Activated CD4-positive, alpha-beta T cell treated with anti-CD3 and anti-CD28 coated beads for 36 hours (primary cell): ENCODE data around the gene SPRING1. TPM values are rescaled to one million over a fixed set of nuclear protein-coding genes. Genes with fewer than 3 reads are reported as not detected.

ENCODE experiments used
- ATAC-seq: fragments of 200-7000 bp; cut with Tn5 transposase; one replicate; pipeline ENCODE4 v1.10.0; 2021; ENCODE audit warnings: mild to moderate bottlenecking, moderate library complexity
- CTCF ChIA-PET: fragments of 350-600 bp; sonication (Branson Sonifier 250); formaldehyde crosslinking; loops from one replicate; lab custom pipeline; 2021; ENCODE audit warnings: antibody characterized with exemption; lab: Charles Lee
- POLR2A ChIA-PET: fragments of 350-600 bp; sonication (Branson Sonifier 250); formaldehyde crosslinking; loops from one replicate; lab custom pipeline; 2021; ENCODE audit warnings: antibody characterized with exemption, inconsistent platforms; lab: Charles Lee
- DNase-seq: peaks from one replicate; pipeline ENCODE4 v3.0.0-alpha.2; 2020
- H3K27ac Mint-ChIP-seq: one replicate; pipeline ENCODE4 v1.8.0; 2021; ENCODE audit warnings: mixed read lengths
- H3K27me3 Mint-ChIP-seq: one replicate; pipeline ENCODE4 v1.8.0; 2021; ENCODE audit warnings: mixed read lengths
- H3K36me3 Mint-ChIP-seq: one replicate; pipeline ENCODE4 v1.8.0; 2021; ENCODE audit warnings: low read depth, mixed read lengths
- H3K4me1 Mint-ChIP-seq: one replicate; pipeline ENCODE4 v1.8.0; 2021; ENCODE audit warnings: mixed read lengths
- H3K4me3 Mint-ChIP-seq: one replicate; pipeline ENCODE4 v1.8.0; 2021; ENCODE audit warnings: mild to moderate bottlenecking, moderate library complexity, mixed read lengths
- H3K9me3 Mint-ChIP-seq: one replicate; pipeline ENCODE4 v1.8.0; 2021; ENCODE audit warnings: low read depth, mixed read lengths
- intact Hi-C, 2 experiments: fragments of 100-400 bp; cut with DNase I in 1 of 2; cut with micrococcal nuclease in 1 of 2; formaldehyde crosslinking; loops; one replicate each; pipeline versions ENCODE4 v1.14.2 to v1.15.1; 2022 to 2024; cut with DNase I, micrococcal nuclease
- total RNA-seq, 2 experiments: library from RNA; stranded (reverse); gene quantifications; one replicate each; pipeline ENCODE4 v1.2.3, GENCODE V29; 2021

SPRING1 gene
- total RNA-seq, 2 experiments from 2014 or later: 15.3 to 17.4 TPM

GRCh38 chr12:116692605-116693004 lies 45.3 kb downstream of the SPRING1 start:
- intact Hi-C loops: no loop called here
- Mint-ChIP-seq H3K9me3 (no peaks in the 10 kb centered on the region), H3K4me1 (peaks cover 3% of the 10 kb centered on the region), H3K36me3 (no peaks in the 10 kb centered on the region), H3K27ac (no peak overlapping the region), H3K4me3 (no peak overlapping the region), H3K27me3 (peaks cover 27% of the 10 kb centered on the region)
- ChIA-PET CTCF (interaction anchor here (0.6 to 1.8 kb wide), 3 partner anchors 11 to 703 kb away, joined by 3 to 7 read pairs (median 3); no protein-coding TSS in a partner anchor), POLR2A (no interaction called here)
- no peak for DNase-seq
- no peak for ATAC-seq

- DNase-seq (no peak), ATAC-seq (no peak)
- peaks cover 3% of the 10 kb centered on the region for H3K4me1 Mint-ChIP-seq
- no peaks in the 10 kb centered on the region for H3K36me3 Mint-ChIP-seq
- intact Hi-C loops: no loop called here
- no peaks in the 10 kb centered on the region for H3K9me3 Mint-ChIP-seq
- POLR2A ChIA-PET: no interaction called here
- CTCF ChIA-PET: interaction anchor here (1.0 to 2.3 kb wide), 3 partner anchors 9 to 17 kb away, joined by 3 to 11 read pairs (median 9); no protein-coding TSS in a partner anchor
- no peak overlapping the region for H3K27ac Mint-ChIP-seq
- H3K27me3 Mint-ChIP-seq: peaks cover 27% of the 10 kb centered on the region
- no peak overlapping the region for H3K4me3 Mint-ChIP-seq
These were observed 46.2 kb downstream of the SPRING1 start for GRCh38 chr12:116691636-116692035.

DNA sequence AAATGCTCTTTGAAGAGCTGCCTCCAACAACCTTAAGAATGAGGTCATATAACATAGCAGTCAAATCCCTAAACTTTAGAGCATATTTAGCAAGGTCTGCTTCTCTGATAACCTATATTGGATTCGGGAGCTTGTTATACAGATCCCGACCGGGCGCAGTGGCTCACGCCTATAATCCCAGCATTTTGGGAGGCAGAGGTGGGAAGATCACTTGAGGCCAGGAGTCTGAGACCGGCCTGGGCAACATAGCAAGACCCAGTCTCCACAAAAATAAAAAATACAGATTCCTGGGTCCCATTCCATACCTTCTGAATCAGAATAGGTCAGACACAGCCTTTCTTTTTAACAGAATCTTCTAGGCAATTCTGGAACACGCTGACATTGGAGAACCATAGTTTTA lies 46.7 kb downstream of the SPRING1 start:
- Mint-ChIP-seq H3K4me3 (no peak overlapping the region), H3K4me1 (peaks cover 3% of the 10 kb centered on the region), H3K27me3 (peaks cover 27% of the 10 kb centered on the region), H3K36me3 (no peaks in the 10 kb centered on the region), H3K9me3 (no peaks in the 10 kb centered on the region), H3K27ac (no peak overlapping the region)
- ChIA-PET POLR2A (no interaction called here), CTCF (interaction anchor here (0.6 to 2.3 kb wide), 5 partner anchors 9 to 354 kb away, joined by 3 to 11 read pairs (median 4); no protein-coding TSS in a partner anchor)
- intact Hi-C loops: no loop called here
- no peak for ATAC-seq
- DNase-seq: no peak

DNA sequence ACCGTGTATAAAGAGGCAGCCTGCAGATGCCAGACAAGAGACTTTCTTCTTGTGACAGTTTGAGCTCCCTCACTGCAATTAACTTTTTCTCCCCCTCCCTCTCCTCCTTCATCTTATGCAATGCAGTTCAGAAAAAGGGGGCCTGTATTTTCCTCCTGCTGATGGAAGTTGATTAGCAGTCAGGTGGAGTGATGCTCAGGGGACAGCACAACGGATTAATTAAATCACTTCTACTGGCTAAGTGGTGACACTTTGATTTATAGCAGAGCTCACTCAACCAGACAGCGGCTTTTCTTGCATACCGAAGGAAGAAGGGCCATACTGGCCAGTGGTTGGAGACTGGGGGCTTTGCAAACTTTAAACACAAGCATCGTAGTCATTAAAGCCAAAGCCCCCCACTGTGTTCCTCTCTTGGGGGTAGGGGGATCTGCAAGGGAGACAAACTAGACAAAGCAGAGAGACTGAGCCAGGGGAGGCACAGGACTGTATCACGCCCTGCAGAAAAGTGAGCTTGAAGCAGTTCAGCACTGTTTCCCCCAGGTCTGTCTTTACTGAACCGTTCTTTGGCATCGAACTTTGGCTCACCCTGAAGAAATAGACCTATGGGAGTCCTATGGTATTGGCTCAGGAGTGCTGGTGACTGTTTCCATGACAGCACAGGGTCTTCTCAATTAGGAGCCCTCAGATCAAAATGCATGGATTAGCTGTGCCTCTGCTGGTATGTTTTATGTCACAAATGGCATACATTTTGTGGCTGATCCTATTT lies 47.7 kb downstream of the SPRING1 start:
- H3K4me3 Mint-ChIP-seq: no peak overlapping the region
- CTCF ChIA-PET: interaction anchor here (0.6 to 2.3 kb wide), 5 partner anchors 14 to 384 kb away, joined by 4 to 11 read pairs (median 4); no protein-coding TSS in a partner anchor
- ATAC-seq (no peak), DNase-seq (no peak)
- no peak overlapping the region for H3K27ac Mint-ChIP-seq
- POLR2A ChIA-PET: no interaction called here
- peaks cover 3% of the 10 kb centered on the region for H3K4me1 Mint-ChIP-seq
- intact Hi-C loops: no loop called here
- H3K9me3 Mint-ChIP-seq: no peaks in the 10 kb centered on the region
- H3K27me3 Mint-ChIP-seq: peaks cover 23% of the 10 kb centered on the region
- no peaks in the 10 kb centered on the region for H3K36me3 Mint-ChIP-seq

GRCh38 chr12:116689521-116689920 lies 48.3 kb downstream of the SPRING1 start:
- DNase-seq: no peak
- ATAC-seq: no peak
- H3K36me3 Mint-ChIP-seq: no peaks in the 10 kb centered on the region
- intact Hi-C loops: no loop called here
- no peak overlapping the region for H3K4me3 Mint-ChIP-seq
- no peaks in the 10 kb centered on the region for H3K9me3 Mint-ChIP-seq
- H3K27ac Mint-ChIP-seq: no peak overlapping the region
- H3K4me1 Mint-ChIP-seq: no peaks in the 10 kb centered on the region
- H3K27me3 Mint-ChIP-seq: peaks cover 17% of the 10 kb centered on the region
- ChIA-PET CTCF (interaction anchor here (0.6 kb wide), 1 partner anchor 384 kb away, joined by 4 read pairs; no protein-coding TSS in a partner anchor), POLR2A (no interaction called here)

Other genes starting within 250 kb of the SPRING1 start
- gene MAP1LC3B2, start 178.7 kb downstream of the SPRING1 start, total RNA-seq: 1 to 10 TPM in 1 of 2 experiments, not detected in 1; 1.8 TPM
- gene RNFT2, start 246 bp upstream of the SPRING1 start, total RNA-seq: 10 to 100 TPM; 14.7 to 15.0 TPM
- not detected for gene HRK, start 143.4 kb upstream of the SPRING1 start, total RNA-seq
- gene FBXW8, start 172.9 kb upstream of the SPRING1 start, total RNA-seq: 1 to 10 TPM; 5.7 to 6.1 TPM